HEK293T (cell line): ENCODE measurements around the gene ALK.

Experiments used
- BHLHE40 ChIP-seq: fragments of 450-650 bp; IDR thresholded peaks from 2 replicates; pipeline ENCODE4 v1.6.1; 2016; ENCODE audit warnings: mild to moderate bottlenecking, moderate library complexity, borderline replicate concordance
- FOXK2 ChIP-seq: fragments of 450-650 bp; IDR thresholded peaks from 2 replicates; pipeline ENCODE4 v1.6.1; 2016; ENCODE audit warnings: mild to moderate bottlenecking
- FOXM1 ChIP-seq: fragments of 450-650 bp; IDR thresholded peaks from 2 replicates; pipeline ENCODE4 v1.6.1; 2017; ENCODE audit warnings: mild to moderate bottlenecking, borderline replicate concordance
- SP1 ChIP-seq: fragments of 450-650 bp; IDR thresholded peaks from 2 replicates; pipeline ENCODE4 v1.6.1; 2017

DNA sequence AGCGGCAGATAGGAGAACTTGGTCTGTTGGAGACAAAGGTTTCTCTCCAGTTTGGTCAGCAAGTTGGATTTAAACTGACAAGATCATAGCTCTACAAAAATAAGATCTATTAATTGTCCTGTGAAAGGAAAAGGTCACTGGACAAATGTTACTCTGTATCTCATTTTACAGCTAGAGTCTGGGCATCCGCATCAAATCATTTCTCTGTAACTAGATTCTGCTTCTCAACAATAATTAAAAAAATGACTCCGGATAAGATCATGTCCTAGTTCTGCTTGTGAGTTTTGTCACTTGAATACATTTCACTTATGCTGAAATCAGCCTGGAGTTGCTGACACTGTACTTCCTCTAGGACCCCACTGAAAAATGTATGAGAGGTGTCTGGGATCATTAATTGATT, 310.8 kb downstream of the ALK start:
- TF ChIP-seq FOXK2: no peak
- no peak for TF ChIP-seq SP1
- TF ChIP-seq FOXM1: no peak
- TF ChIP-seq BHLHE40: no peak
